ENCODE measurements around the gene WDCP.

The WDCP gene

DNA sequence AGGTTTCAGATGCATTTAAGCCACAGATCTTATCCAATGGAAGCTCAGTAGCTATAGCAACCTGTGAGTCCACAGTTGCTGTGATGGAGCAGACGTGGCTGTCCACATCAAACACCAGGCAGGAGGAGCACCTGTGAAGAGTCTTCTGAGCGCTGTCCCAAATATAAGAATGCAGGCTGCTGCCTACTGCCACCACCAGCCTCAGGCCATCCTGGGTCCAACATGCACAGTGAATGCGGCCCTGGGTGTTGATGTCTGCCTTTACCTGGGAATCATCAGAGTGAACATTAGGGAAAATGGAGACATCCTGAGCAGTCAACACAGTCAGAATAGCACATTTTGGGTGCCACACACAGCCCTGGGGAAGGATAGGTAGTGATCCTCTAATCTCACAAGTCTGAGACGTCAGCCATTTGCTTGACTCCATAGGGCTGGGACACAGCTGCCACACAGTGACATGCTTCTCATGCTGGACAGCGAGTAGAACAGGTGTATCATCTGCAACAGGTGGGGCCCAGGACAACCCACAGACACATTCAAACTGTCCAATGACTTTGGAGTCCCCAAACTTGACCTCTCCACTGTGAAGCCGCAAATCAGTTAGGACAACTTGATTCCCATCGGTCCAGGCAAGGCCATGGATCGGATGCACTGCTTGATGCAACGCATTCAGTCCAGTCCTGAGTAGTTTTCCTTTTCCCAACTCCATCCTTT lies 8.2 kb downstream of the WDCP start:
- TF ChIP-seq SNAI2 (CRISPR knock-in tag; IDR thresholded peaks at IDR 0.05) (no peak), ARNTL (CRISPR knock-in tag; IDR thresholded peaks at IDR 0.05; ENCODE audit: borderline replicate concordance, low read depth) (no peak), TCF4 (CRISPR knock-in tag; IDR thresholded peaks at IDR 0.05; ENCODE audit: borderline replicate concordance) (no peak), TOX (CRISPR knock-in tag; IDR thresholded peaks at IDR 0.05; ENCODE audit: borderline replicate concordance) (no peak), ZC3H10 (CRISPR knock-in tag; IDR thresholded peaks at IDR 0.05) (no peak)
- TF ChIP-seq, protein P1, sequence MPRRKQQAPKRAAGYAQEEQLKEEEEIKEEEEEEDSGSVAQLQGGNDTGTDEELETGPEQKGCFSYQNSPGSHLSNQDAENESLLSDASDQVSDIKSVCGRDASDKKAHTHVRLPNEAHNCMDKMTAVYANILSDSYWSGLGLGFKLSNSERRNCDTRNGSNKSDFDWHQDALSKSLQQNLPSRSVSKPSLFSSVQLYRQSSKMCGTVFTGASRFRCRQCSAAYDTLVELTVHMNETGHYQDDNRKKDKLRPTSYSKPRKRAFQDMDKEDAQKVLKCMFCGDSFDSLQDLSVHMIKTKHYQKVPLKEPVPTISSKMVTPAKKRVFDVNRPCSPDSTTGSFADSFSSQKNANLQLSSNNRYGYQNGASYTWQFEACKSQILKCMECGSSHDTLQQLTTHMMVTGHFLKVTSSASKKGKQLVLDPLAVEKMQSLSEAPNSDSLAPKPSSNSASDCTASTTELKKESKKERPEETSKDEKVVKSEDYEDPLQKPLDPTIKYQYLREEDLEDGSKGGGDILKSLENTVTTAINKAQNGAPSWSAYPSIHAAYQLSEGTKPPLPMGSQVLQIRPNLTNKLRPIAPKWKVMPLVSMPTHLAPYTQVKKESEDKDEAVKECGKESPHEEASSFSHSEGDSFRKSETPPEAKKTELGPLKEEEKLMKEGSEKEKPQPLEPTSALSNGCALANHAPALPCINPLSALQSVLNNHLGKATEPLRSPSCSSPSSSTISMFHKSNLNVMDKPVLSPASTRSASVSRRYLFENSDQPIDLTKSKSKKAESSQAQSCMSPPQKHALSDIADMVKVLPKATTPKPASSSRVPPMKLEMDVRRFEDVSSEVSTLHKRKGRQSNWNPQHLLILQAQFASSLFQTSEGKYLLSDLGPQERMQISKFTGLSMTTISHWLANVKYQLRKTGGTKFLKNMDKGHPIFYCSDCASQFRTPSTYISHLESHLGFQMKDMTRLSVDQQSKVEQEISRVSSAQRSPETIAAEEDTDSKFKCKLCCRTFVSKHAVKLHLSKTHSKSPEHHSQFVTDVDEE (CRISPR knock-in tag; IDR thresholded peaks at IDR 0.05): no peak
- TF ChIP-seq, protein P2, sequence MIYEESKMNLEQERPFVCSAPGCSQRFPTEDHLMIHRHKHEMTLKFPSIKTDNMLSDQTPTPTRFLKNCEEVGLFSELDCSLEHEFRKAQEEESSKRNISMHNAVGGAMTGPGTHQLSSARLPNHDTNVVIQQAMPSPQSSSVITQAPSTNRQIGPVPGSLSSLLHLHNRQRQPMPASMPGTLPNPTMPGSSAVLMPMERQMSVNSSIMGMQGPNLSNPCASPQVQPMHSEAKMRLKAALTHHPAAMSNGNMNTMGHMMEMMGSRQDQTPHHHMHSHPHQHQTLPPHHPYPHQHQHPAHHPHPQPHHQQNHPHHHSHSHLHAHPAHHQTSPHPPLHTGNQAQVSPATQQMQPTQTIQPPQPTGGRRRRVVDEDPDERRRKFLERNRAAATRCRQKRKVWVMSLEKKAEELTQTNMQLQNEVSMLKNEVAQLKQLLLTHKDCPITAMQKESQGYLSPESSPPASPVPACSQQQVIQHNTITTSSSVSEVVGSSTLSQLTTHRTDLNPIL (CRISPR knock-in tag; IDR thresholded peaks at IDR 0.05; ENCODE audit: low read depth): no peak
- TF ChIP-seq, protein P3, sequence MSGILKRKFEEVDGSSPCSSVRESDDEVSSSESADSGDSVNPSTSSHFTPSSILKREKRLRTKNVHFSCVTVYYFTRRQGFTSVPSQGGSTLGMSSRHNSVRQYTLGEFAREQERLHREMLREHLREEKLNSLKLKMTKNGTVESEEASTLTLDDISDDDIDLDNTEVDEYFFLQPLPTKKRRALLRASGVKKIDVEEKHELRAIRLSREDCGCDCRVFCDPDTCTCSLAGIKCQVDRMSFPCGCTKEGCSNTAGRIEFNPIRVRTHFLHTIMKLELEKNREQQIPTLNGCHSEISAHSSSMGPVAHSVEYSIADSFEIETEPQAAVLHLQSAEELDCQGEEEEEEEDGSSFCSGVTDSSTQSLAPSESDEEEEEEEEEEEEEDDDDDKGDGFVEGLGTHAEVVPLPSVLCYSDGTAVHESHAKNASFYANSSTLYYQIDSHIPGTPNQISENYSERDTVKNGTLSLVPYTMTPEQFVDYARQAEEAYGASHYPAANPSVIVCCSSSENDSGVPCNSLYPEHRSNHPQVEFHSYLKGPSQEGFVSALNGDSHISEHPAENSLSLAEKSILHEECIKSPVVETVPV (CRISPR knock-in tag; IDR thresholded peaks at IDR 0.05): no peak
- no peak for ATAC-seq

DNA sequence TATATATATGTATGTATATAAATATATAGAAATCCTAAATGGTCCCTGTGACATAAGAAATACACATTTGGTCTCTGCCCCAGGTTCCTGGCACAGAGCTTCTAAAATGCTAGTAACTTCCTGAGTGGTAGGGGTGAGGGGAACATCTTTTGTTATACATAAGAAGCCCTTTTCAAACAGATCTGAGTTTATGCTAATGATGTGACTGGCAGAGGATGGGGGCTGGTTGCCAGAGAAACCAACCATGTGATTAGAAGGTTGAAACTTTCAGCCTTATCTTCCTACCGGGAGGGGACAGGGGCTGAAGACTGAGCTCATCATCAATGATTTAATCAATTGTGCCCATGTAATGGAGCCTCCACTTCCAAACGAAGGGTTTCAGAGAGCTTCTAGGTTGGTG lies 21.0 kb downstream of the WDCP start:
- no peak for ATAC-seq
- TF ChIP-seq ZNF8 (CRISPR knock-in tag; IDR thresholded peaks at IDR 0.05) (no peak), TOX (CRISPR knock-in tag; IDR thresholded peaks at IDR 0.05; ENCODE audit: borderline replicate concordance) (no peak), ARNTL (CRISPR knock-in tag; IDR thresholded peaks at IDR 0.05; ENCODE audit: borderline replicate concordance, low read depth) (no peak), ZFP30 (CRISPR knock-in tag; IDR thresholded peaks at IDR 0.05) (no peak), ZFP3 (CRISPR knock-in tag; IDR thresholded peaks at IDR 0.05) (no peak), PPARA (CRISPR knock-in tag; IDR thresholded peaks at IDR 0.05; ENCODE audit: borderline replicate concordance) (no peak), BACH2 (CRISPR knock-in tag; IDR thresholded peaks at IDR 0.05; ENCODE audit: borderline replicate concordance) (no peak), ISL1 (CRISPR knock-in tag; IDR thresholded peaks at IDR 0.05) (no peak), CSDC2 (CRISPR knock-in tag; IDR thresholded peaks at IDR 0.05) (no peak), RARB (CRISPR knock-in tag; IDR thresholded peaks at IDR 0.05) (no peak), ZNF70 (CRISPR knock-in tag; IDR thresholded peaks at IDR 0.05) (no peak), GLIS3 (CRISPR knock-in tag; IDR thresholded peaks at IDR 0.05) (no peak), ZNF565 (CRISPR knock-in tag; conservative IDR thresholded peaks at IDR 0.05; ENCODE audit: low read depth) (no peak)
- TF ChIP-seq, protein P3 (CRISPR knock-in tag; IDR thresholded peaks at IDR 0.05): no peak
- TF ChIP-seq, protein P1 (CRISPR knock-in tag; IDR thresholded peaks at IDR 0.05): no peak
- TF ChIP-seq, protein P2 (CRISPR knock-in tag; IDR thresholded peaks at IDR 0.05; ENCODE audit: low read depth): no peak
- TF ChIP-seq, protein P4, sequence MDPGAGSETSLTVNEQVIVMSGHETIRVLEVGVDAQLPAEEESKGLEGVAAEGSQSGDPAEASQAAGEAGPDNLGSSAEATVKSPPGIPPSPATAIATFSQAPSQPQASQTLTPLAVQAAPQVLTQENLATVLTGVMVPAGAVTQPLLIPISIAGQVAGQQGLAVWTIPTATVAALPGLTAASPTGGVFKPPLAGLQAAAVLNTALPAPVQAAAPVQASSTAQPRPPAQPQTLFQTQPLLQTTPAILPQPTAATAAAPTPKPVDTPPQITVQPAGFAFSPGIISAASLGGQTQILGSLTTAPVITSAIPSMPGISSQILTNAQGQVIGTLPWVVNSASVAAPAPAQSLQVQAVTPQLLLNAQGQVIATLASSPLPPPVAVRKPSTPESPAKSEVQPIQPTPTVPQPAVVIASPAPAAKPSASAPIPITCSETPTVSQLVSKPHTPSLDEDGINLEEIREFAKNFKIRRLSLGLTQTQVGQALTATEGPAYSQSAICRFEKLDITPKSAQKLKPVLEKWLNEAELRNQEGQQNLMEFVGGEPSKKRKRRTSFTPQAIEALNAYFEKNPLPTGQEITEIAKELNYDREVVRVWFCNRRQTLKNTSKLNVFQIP (CRISPR knock-in tag; IDR thresholded peaks at IDR 0.05; ENCODE audit: borderline replicate concordance, low read depth): no peak
